K562 (cell line): ENCODE measurements around the gene MKS1. TPM values are rescaled to one million over a fixed set of nuclear protein-coding genes. Genes with fewer than 3 reads are reported as not detected.

ENCODE experiments used
- BCOR ChIP-seq: fragments of 450-650 bp; IDR thresholded peaks from 2 replicates; pipeline ENCODE4 v1.6.1; 2016
- CBX8 ChIP-seq: fragments of 200-600 bp; sonication (generic); IDR thresholded peaks from 2 replicates; pipeline ENCODE4 v1.6.1; 2012; ENCODE audit warnings: borderline replicate concordance, mixed run types, low read depth, mild to moderate bottlenecking, moderate library complexity, mixed read lengths, low read length, control low read depth, inconsistent platforms; ENCODE audit not compliant: poor library complexity, severe bottlenecking; ENCODE audit errors: extremely low read depth
- CREM ChIP-seq: IDR thresholded peaks from 2 replicates; pipeline ENCODE4 v1.6.1; 2014; ENCODE audit warnings: antibody characterized with exemption, low read depth
- CXXC5 ChIP-seq: fragments of 250-450 bp; sonication (Bioruptor Pico); IDR thresholded peaks from 2 replicates; pipeline ENCODE4 v1.8.0; 2022; ENCODE audit warnings: inconsistent platforms, mild to moderate bottlenecking, moderate library complexity
- DNMT1 ChIP-seq: fragments of 450-650 bp; IDR thresholded peaks from 2 replicates; pipeline ENCODE4 v1.6.1; 2016; ENCODE audit warnings: antibody characterized with exemption, mild to moderate bottlenecking
- DPF2 ChIP-seq: fragments of 450-650 bp; IDR thresholded peaks from 2 replicates; pipeline ENCODE4 v1.6.1; 2016
- EP400 ChIP-seq: fragments of 450-650 bp; IDR thresholded peaks from 2 replicates; pipeline ENCODE4 v1.6.1; 2017; ENCODE audit warnings: antibody characterized with exemption, mild to moderate bottlenecking, moderate library complexity
- ETS2 ChIP-seq: IDR thresholded peaks from 2 replicates; pipeline ENCODE4 v1.6.1; 2016; ENCODE audit warnings: borderline replicate concordance, missing genetic modification characterization, mild to moderate bottlenecking, moderate library complexity, missing compliant biosample characterization; ENCODE audit not compliant: poor library complexity, severe bottlenecking
- FOSL1 ChIP-seq: fragments of 200-800 bp; sonication (Bioruptor generic); conservative IDR thresholded peaks from 2 replicates; pipeline ENCODE4 v1.6.1; 2016; ENCODE audit warnings: missing genetic modification characterization, missing compliant biosample characterization
- L3MBTL2 ChIP-seq: fragments of 450-650 bp; IDR thresholded peaks from 2 replicates; pipeline ENCODE4 v1.6.1; 2016; ENCODE audit warnings: mild to moderate bottlenecking, moderate library complexity
- LCOR ChIP-seq: sonication (generic); formaldehyde crosslinking; IDR thresholded peaks from 2 replicates; pipeline ENCODE4 v1.8.0; 2022; ENCODE audit warnings: mild to moderate bottlenecking, missing genetic modification reagents
- NELFE ChIP-seq: IDR thresholded peaks from 2 replicates; pipeline ENCODE4 v1.6.1; 2011; ENCODE audit warnings: mild to moderate bottlenecking; ENCODE audit not compliant: insufficient read depth, insufficient read length
- NFRKB ChIP-seq: fragments of 450-650 bp; IDR thresholded peaks from 2 replicates; pipeline ENCODE4 v1.6.1; 2016; ENCODE audit warnings: low read depth
- NR1H2 ChIP-seq: sonication (generic); formaldehyde crosslinking; IDR thresholded peaks from 2 replicates; pipeline ENCODE4 v1.4.0; 2020; ENCODE audit warnings: mild to moderate bottlenecking, missing genetic modification reagents
- RBFOX2 ChIP-seq: fragments of 200-400 bp; formaldehyde crosslinking; IDR thresholded peaks from 2 replicates; pipeline ENCODE4 v1.6.1; 2017; ENCODE audit warnings: low read depth, mild to moderate bottlenecking, low read length, moderate library complexity
- RFX7 ChIP-seq: fragments of 250-450 bp; sonication (Bioruptor Pico); IDR thresholded peaks from 2 replicates; pipeline ENCODE4 v1.5.1; 2021; ENCODE audit warnings: mild to moderate bottlenecking
- SAFB ChIP-seq: fragments of 200-400 bp; formaldehyde crosslinking; IDR thresholded peaks from 2 replicates; pipeline ENCODE4 v1.6.1; 2017; ENCODE audit warnings: low read depth, low read length, borderline replicate concordance
- SIRT6 ChIP-seq: IDR thresholded peaks from one replicate; pipeline ENCODE4 v1.6.1; 2012; ENCODE audit warnings: low read depth, mild to moderate bottlenecking, control low read depth, inconsistent platforms, low read length, moderate library complexity
- SMARCA4 ChIP-seq: fragments of 450-650 bp; IDR thresholded peaks from 2 replicates; pipeline ENCODE4 v1.6.1; 2016
- SREBF1 ChIP-seq: fragments of 150-350 bp; IDR thresholded peaks from 2 replicates; pipeline ENCODE4 v1.6.1; 2014; ENCODE audit warnings: antibody characterized with exemption, low read depth, low read length, borderline replicate concordance
- SRF ChIP-seq, 2 experiments: fragments of 250-450, 450-650 bp in 1 of 2; sonication (Bioruptor Pico) in 1 of 2; sonication (generic) in 1 of 2; formaldehyde crosslinking; IDR thresholded peaks; 2 replicates each; pipeline versions ENCODE4 v1.5.0 to v1.5.1; 2020 to 2022; ENCODE audit warnings: mild to moderate bottlenecking in 1 of 2, missing genetic modification reagents in 1 of 2
- TAF7 ChIP-seq: fragments of 450-650 bp; IDR thresholded peaks from 2 replicates; pipeline ENCODE4 v1.6.1; 2016; ENCODE audit warnings: missing genetic modification characterization, missing compliant biosample characterization
- TCF7L2 ChIP-seq: fragments of 150-350 bp; IDR thresholded peaks from 2 replicates; pipeline ENCODE4 v1.6.1; 2016; ENCODE audit warnings: low read depth, mild to moderate bottlenecking, low read length, moderate library complexity
- U2AF1 ChIP-seq: fragments of 200-400 bp; formaldehyde crosslinking; optimal IDR thresholded peaks from 2 replicates; pipeline ENCODE3; 2017; ENCODE audit warnings: mild to moderate bottlenecking, low read depth, low read length, moderate library complexity
- ZC3H4 ChIP-seq: sonication (generic); formaldehyde crosslinking; IDR thresholded peaks from 2 replicates; pipeline ENCODE4 v1.9.0; 2021; ENCODE audit warnings: missing genetic modification reagents, borderline replicate concordance
- ZFP30 ChIP-seq: fragments of 250-450 bp; sonication (Bioruptor Pico); IDR thresholded peaks from 2 replicates; pipeline ENCODE4 v1.8.0; 2022; ENCODE audit warnings: moderate library complexity, mild to moderate bottlenecking, inconsistent platforms, borderline replicate concordance
- ZFX ChIP-seq: sonication (generic); formaldehyde crosslinking; IDR thresholded peaks from 2 replicates; pipeline ENCODE4 v1.8.0; 2022; ENCODE audit warnings: mild to moderate bottlenecking, missing genetic modification reagents, moderate library complexity
- ZNF778 ChIP-seq: fragments of 450-650 bp; formaldehyde crosslinking; IDR thresholded peaks from 2 replicates; pipeline ENCODE4 v1.4.0; 2020; ENCODE audit warnings: mild to moderate bottlenecking, moderate library complexity
- polyA plus RNA-seq, 8 experiments: library from polyadenylated mRNA; depleted of rRNA in 4 of 8; stranded (reverse) in 5 of 8; unstranded in 3 of 8; fragments of >200 nt; fragmentation: Nextera tagmentation in 2 of 8; fragmentation: Illumina TruSeq in 1 of 8; extraction: Ambion mirVana in 2 of 8; extraction: Trizol in 1 of 8; gene quantifications; 2 replicates each; pipeline versions ENCODE4 v1.2.1 to v1.2.3, GENCODE V29; 2011 to 2014; ENCODE audit warnings: inconsistent platforms in 1 of 8, missing spikeins in 1 of 8
- total RNA-seq, 7 experiments: library from RNA; depleted of rRNA in 6 of 7; stranded (reverse); fragments of >200 nt in 6 of 7; fragmentation: Illumina TruSeq in 2 of 7; extraction: Trizol in 2 of 7; gene quantifications; 2 replicates each; pipeline versions ENCODE4 v1.2.1 to v1.2.3, GENCODE V29; 2011 to 2021; ENCODE audit warnings: low replicate concordance in 1 of 7
- TF ChIP-seq, protein P1 (sequence below): sonication (generic); formaldehyde crosslinking; IDR thresholded peaks from 2 replicates; pipeline ENCODE4 v1.8.1; 2023; ENCODE audit warnings: mild to moderate bottlenecking, missing genetic modification reagents
- TF ChIP-seq, protein P2 (sequence below): fragments of 250-450 bp; sonication (Bioruptor Pico); IDR thresholded peaks from 2 replicates; pipeline ENCODE4 v1.8.0; 2022; ENCODE audit warnings: moderate library complexity, mild to moderate bottlenecking, inconsistent platforms

MKS1 gene
- total and polyA plus RNA-seq, 9 of the 15 experiments (the other 6 are each of a cell fraction or from before 2014, with no cell fraction given), result 16.3 to 31.0 (median 25.9) TPM

DNA sequence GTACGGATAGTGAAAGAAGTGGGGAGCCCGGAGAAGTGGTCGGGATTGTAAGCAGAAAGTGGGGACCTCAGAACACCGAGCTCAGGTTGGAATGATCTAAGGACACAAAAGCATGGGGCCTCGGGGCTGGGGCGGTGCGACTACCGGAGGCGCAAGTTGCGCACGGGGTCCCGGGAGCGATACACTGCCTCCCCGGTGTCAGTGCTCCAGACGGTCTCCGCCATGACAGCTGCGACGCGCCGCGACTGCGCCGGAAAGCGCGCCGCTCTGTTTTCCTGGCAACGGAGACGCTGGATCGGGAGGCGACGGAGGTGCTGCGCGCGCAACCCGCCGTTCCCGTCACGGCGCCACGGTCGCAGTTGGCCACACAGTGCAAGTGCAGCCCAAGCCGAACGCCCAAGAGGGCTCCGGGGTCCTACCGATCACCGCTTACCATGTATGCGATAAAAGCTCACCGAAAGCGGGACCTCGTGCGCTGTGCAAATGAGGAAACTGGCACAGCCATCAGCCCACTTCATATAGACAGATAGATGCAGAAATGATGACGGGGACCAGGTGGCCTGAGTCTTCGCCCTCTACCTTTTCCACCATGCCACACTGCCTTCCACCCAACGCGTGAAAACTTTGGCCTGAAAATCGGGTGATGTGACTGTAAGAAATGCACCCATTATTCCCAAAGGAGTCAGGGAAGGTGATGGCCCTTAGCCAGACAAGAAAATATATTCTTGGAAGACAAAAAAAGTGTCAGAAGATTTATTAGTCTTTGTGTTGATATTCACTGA lies at the start of gene MKS1 (continued):
- TF ChIP-seq DPF2, result peak; percentile 49; the same call in 1 of the 2 replicates
- TF ChIP-seq, protein P1, sequence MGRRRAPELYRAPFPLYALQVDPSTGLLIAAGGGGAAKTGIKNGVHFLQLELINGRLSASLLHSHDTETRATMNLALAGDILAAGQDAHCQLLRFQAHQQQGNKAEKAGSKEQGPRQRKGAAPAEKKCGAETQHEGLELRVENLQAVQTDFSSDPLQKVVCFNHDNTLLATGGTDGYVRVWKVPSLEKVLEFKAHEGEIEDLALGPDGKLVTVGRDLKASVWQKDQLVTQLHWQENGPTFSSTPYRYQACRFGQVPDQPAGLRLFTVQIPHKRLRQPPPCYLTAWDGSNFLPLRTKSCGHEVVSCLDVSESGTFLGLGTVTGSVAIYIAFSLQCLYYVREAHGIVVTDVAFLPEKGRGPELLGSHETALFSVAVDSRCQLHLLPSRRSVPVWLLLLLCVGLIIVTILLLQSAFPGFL, result no peak
- peak; percentile 70; the same call in 1 of the 2 replicates for TF ChIP-seq TAF7 (tag)
- no peak for TF ChIP-seq ZNF778
- no peak for TF ChIP-seq ETS2 (tag)
- TF ChIP-seq CBX8, result no peak
- no peak for TF ChIP-seq SIRT6
- TF ChIP-seq LCOR (CRISPR knock-in tag), result no peak
- TF ChIP-seq DNMT1, result no peak
- TF ChIP-seq SREBF1, result no peak
- TF ChIP-seq FOSL1, result no peak
- 0 out of 2 replicates have a peak, but pooled peaks have one; percentile 51 for TF ChIP-seq BCOR
- TF ChIP-seq, protein P2, sequence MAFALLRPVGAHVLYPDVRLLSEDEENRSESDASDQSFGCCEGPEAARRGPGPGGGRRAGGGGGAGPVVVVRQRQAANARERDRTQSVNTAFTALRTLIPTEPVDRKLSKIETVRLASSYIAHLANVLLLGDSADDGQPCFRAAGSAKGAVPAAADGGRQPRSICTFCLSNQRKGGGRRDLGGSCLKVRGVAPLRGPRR (CRISPR knock-in tag), result no peak
- TF ChIP-seq ZC3H4 (CRISPR knock-in tag), result no peak; the same call in 1 of the 2 replicates
- TF ChIP-seq SRF (CRISPR knock-in tag; IDR thresholded peaks at IDR 0.05), result peak in 1 of 2 experiments; percentile 13; a peak in 1 of 4 replicates
- peak; percentile 71 for TF ChIP-seq ZFX (CRISPR knock-in tag)
- peak; percentile 94 for TF ChIP-seq RBFOX2
- TF ChIP-seq EP400, result peak; percentile 68
- TF ChIP-seq TCF7L2, result no peak
- no peak for TF ChIP-seq NR1H2
- no peak for TF ChIP-seq RFX7 (CRISPR knock-in tag)
- no peak for TF ChIP-seq ZFP30 (CRISPR knock-in tag)
- TF ChIP-seq SAFB, result no peak
- TF ChIP-seq NFRKB, result peak; percentile 62; the same call in 1 of the 2 replicates
- 0 out of 2 replicates have a peak, but pooled peaks have one; percentile 10 for TF ChIP-seq SMARCA4
- no peak for TF ChIP-seq NELFE
- no peak for TF ChIP-seq U2AF1
- TF ChIP-seq L3MBTL2, result peak; percentile 96
- peak; percentile 85 for TF ChIP-seq CXXC5 (CRISPR knock-in tag)
- peak; percentile 98 for TF ChIP-seq CREM
